NCI-H1417 treated with DMSO at 0.1 percent for 48 hours (cell line): ENCODE results near the gene HAPLN2.
"Not testable (repeated sequence)": the region's sequence is repeated elsewhere in the genome, so short reads cannot be mapped to it uniquely, and the experiment has no call there.

Experiments used
- DNase-seq: peaks from one replicate; lab custom pipeline; 2025; lab: John Stamatoyannopoulos, UW

HAPLN2 gene

GRCh38 chr1:156622581-156623297, 3.5 kb downstream of the HAPLN2 start:
- DNase-seq: no peak

GRCh38 chr1:156623946-156624813, 5.0 kb downstream of the HAPLN2 start:
- no peak for DNase-seq

GRCh38 chr1:156624814-156625435, 5.7 kb downstream of the HAPLN2 start:
- no peak for DNase-seq

- DNase-seq: no peak
Measured at GRCh38 chr1:156625436-156626078, 6.3 kb downstream of the HAPLN2 start.

- no peak for DNase-seq
Measured at GRCh38 chr1:156626079-156626438, 6.8 kb downstream of the HAPLN2 start.

GRCh38 chr1:156627313-156627880, 8.2 kb downstream of the HAPLN2 start:
- no peak for DNase-seq

- no peak for DNase-seq
Measured at GRCh38 chr1:156629823-156630449, 10.7 kb downstream of the HAPLN2 start.

- DNase-seq: not testable (repeated sequence)
Measured at GRCh38 chr1:156631152-156631551, 11.9 kb downstream of the HAPLN2 start.

- DNase-seq: no peak
Measured at GRCh38 chr1:156632355-156632754, 13.1 kb downstream of the HAPLN2 start.

GRCh38 chr1:156638189-156638985, 19.2 kb downstream of the HAPLN2 start:
- no peak for DNase-seq

- no peak for DNase-seq
Measured at GRCh38 chr1:156639601-156640101, 20.4 kb downstream of the HAPLN2 start.

GRCh38 chr1:156640842-156641706, 21.9 kb downstream of the HAPLN2 start:
- no peak for DNase-seq

GRCh38 chr1:156641761-156642264, 22.6 kb downstream of the HAPLN2 start, which contains the start of gene BCAN:
Gene BCAN (plus strand): TSS chr1:156642117. CDS start chr1:156646055, 3,938 bp downstream.
- DNase-seq: no peak

- DNase-seq: no peak
Measured at GRCh38 chr1:156642265-156643048, 23.2 kb downstream of the HAPLN2 start.

GRCh38 chr1:156643049-156643777, 24.0 kb downstream of the HAPLN2 start:
- DNase-seq: no peak

- no peak for DNase-seq
Measured at GRCh38 chr1:156643778-156644092, 24.5 kb downstream of the HAPLN2 start.

GRCh38 chr1:156644146-156644545, 24.9 kb downstream of the HAPLN2 start:
- no peak for DNase-seq

GRCh38 chr1:156644640-156645039, 25.4 kb downstream of the HAPLN2 start:
- no peak for DNase-seq
